Measurements from ENCODE around the gene CYP21A2.
"Not testable (repeated sequence)": the region's sequence is repeated elsewhere in the genome, so short reads cannot be mapped to it uniquely, and the experiment has no call there.

DNA sequence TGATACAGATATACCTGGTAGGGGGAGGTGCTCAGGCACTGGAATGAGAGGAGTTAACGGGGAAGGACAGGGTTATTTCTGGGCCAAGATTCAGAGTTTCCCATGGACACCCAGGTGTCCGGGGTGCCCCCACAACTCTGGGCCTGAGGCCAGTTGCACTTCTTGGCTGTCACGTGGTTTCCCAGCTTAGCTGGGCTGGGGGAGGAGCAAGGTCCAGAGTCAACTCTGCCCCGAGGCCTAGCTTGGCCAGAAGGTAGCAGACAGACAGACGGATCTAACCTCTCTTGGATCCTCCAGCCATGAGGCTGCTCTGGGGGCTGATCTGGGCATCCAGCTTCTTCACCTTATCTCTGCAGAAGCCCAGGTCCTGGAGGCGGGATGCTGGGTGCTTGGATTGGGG lies 23.7 kb upstream of the CYP21A2 start, which contains the start of gene C4B:
- TF ChIP-seq, protein P1, sequence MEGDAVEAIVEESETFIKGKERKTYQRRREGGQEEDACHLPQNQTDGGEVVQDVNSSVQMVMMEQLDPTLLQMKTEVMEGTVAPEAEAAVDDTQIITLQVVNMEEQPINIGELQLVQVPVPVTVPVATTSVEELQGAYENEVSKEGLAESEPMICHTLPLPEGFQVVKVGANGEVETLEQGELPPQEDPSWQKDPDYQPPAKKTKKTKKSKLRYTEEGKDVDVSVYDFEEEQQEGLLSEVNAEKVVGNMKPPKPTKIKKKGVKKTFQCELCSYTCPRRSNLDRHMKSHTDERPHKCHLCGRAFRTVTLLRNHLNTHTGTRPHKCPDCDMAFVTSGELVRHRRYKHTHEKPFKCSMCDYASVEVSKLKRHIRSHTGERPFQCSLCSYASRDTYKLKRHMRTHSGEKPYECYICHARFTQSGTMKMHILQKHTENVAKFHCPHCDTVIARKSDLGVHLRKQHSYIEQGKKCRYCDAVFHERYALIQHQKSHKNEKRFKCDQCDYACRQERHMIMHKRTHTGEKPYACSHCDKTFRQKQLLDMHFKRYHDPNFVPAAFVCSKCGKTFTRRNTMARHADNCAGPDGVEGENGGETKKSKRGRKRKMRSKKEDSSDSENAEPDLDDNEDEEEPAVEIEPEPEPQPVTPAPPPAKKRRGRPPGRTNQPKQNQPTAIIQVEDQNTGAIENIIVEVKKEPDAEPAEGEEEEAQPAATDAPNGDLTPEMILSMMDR (IDR thresholded peaks at IDR 0.05; ENCODE audit: poor library complexity), result not testable (repeated sequence)
- TF ChIP-seq EZH2 (IDR thresholded peaks at IDR 0.05; ENCODE audit: borderline replicate concordance), result not testable (repeated sequence)

Data from hepatocyte (in vitro differentiated cells).